ENCODE data around the gene TTC27.

The TTC27 gene

GRCh38 chr2:32758232-32758631 lies 130.4 kb downstream of the TTC27 start:
- DNase-seq: no peak

- no peak for DNase-seq
Measured at GRCh38 chr2:32760628-32761027, 132.8 kb downstream of the TTC27 start.

DNA sequence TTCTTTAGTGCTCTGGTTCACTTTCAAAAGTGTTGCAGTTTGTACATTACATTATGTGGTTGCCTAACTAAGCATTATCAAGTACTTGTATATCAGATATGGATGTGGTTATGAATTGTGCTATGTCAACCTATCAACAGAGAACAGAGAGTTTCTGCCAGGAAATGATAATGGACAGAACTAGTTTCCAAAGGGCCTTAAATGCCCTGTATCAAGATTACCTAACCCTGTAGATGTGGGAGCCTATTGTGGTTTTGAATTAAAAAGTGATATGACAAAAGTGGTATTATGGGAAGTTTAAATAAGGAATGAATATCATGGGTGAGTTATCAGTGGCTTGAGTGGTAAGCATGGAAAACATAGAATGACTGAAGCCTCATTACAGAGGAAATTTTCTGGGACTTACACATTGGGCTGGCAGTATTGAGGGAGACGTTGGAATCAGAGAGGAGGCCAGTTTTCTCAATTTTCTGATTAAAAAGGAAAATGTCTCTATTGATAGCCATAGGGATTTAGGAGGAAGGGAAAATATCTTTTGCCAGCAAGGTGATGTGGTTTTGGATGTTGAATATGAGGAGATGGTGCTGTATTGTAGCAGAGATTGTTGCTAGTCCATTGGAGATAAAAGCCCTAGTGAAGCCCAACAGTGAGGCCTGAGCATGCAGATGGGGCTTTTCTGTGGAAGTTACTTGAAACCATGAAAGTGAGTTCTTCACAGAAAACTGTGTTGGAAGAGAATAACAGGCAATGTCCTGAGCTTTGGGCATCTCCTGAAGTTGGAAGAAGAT lies 140.7 kb downstream of the TTC27 start:
- no peak for DNase-seq

DNA sequence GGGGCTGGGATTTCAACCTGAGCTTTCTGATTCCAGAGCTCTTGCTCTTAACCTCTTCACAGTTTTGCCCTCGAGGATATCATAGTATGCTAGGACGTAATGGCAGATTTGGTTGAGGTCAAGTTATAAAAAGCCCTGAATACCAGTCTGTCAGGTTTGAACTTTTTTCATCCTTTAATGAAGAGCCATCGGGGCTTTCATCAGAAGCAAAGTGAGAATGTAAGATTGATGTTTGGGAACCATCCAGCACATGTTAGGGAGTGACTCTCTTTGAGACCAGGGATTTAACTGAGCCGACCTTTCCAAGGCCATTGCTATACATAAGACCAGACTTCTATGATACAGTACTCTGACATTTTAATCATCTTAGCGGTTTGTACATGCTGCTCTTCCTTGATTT lies 142.5 kb downstream of the TTC27 start:
- no peak for DNase-seq

- DNase-seq: no peak
Measured at GRCh38 chr2:32772638-32773447, 145.0 kb downstream of the TTC27 start.

GRCh38 chr2:32773448-32773808 lies 145.6 kb downstream of the TTC27 start:
- no peak for DNase-seq

GRCh38 chr2:32775954-32776353 lies 148.1 kb downstream of the TTC27 start:
- no peak for DNase-seq

- DNase-seq: no peak
Measured at GRCh38 chr2:32777714-32778113, 149.9 kb downstream of the TTC27 start.

- no peak for DNase-seq
Measured at GRCh38 chr2:32780961-32781360, 153.1 kb downstream of the TTC27 start.

- no peak for DNase-seq
Measured at GRCh38 chr2:32783469-32783868, 155.6 kb downstream of the TTC27 start.

DNA sequence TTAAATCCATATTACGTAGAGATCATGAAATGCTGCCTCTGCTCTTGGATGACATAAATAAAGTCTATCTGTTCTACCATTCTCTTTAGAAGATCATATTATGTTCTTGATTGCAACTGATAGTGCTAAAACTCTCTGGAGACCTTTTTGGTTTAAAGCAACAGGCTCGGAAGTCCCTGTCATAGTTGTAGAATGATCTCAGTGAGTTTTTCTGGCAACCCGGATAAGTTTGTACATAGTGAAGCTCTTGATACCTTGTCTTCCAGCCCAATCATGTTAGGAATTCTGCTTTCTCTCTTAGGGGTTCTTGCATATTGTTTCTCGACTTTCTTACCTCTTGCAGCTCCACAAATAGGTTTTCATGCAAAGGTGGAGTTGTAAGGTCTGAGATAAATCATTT lies 156.1 kb downstream of the TTC27 start:
- no peak for DNase-seq

DNA sequence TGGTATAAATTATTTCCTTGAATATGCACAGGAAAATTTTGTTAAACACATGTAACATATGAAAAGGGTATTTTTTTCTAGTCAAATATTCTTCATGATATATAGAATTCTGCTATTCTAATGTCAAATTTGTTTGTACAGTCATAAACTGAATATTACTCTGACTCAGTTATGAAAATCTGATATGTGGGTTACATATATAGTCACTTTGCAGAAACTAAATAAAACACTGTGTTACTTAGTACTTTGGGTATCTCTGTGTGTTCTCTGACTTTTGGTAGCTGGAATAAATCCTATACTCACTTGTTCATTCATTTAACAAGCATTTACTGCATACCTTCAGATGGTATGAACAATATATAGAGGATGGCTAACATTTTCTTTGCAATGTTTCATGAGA lies 159.4 kb downstream of the TTC27 start:
- no peak for DNase-seq

GRCh38 chr2:32788114-32788513 lies 160.3 kb downstream of the TTC27 start:
- DNase-seq: no peak

GRCh38 chr2:32792416-32792815 lies 164.6 kb downstream of the TTC27 start:
- DNase-seq: no peak

DNA sequence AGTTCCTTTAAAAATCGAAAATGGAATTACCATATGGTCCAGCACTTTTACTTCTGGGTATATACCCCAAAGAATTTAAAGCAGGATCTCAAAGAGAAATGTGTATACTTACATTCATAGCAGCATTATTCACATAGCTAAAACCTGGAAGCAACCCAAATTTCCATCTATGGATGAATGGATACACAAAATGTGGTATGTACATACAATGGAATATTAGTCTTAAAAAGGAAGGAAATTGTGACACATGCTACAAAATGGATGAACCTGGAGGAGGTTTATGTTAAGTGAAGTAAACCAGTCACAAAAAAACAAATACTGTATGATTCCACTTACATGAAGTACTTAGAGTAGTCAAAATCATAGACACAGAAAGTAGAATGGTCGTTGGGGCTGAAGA lies 171.0 kb downstream of the TTC27 start:
- no peak for DNase-seq

DNA sequence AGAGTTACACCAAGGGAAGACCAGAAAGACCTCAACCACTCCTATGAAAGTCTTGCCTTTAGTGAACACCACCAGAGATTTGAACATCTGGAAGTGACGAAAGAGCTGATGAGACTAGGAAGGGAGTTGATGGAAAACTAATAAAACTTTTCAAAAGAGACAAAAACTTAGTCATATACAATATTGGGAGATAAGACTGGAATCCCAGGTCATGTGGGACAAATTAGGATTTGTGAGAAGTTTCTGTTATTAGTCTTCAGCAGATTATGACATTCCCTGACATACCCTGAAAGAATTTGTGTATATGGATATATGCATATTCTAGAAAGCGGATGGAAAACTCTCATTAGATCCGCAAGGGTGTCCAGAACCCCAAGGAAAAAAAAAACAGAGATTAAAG lies 173.9 kb downstream of the TTC27 start:
- DNase-seq: no peak

DNA sequence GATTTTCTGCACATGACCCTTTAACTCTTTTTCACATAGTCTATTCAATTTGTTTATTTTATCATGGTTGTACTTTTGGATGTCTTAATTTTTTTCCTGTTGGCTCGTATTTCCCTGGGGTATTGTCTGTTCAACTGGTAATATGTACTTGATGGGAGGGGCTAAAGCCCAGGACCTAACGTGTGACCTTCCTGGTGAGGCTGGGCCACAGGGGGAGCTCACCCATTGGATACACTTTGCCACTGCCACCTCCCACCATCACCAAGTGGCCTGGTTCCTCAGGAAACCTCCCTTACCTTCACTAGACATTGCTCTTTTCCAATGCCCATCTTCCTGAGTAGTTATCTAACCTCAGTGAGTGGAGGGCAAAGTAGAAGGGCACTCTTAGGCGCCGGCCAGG lies 175.0 kb downstream of the TTC27 start:
- DNase-seq: no peak

DNA sequence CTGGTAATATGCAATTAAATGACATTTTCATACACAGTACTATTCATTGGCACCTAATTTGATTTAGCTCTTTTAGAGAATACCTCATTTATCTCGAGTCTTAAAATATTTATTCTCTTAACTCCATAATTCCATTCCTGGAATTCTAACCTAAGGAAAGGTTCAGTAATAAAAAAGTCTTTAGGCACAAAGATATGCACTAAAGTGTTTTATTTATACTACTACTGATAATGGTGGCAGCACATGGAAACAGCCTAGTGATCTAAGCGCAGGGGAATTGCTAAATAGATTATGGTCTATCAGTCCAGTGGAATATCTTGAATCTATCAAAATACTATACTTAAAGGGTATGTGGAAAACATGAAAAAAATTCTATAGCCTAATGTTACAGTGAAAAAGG lies 176.4 kb downstream of the TTC27 start:
- DNase-seq: no peak

GRCh38 chr2:32805104-32806095 lies 177.6 kb downstream of the TTC27 start:
- DNase-seq: no peak

DNA sequence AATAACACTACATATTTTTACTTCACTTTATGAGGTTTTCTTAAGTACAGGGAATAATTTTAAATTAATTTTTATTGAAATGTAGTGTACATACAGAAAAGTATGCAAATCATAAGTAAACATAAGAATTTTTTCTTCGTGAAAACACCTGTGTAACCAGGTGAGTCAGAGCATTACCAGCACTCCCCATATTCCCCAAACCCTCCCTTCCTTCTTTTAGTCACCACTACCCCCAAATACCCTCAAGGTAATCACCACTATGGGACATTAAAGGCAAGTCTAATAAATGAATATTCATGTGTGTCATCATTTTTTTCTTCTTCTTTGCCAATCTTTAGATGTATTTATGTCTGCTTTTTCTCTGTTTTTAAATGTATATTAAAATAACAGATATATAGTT lies 179.0 kb downstream of the TTC27 start:
- DNase-seq: no peak

DNA sequence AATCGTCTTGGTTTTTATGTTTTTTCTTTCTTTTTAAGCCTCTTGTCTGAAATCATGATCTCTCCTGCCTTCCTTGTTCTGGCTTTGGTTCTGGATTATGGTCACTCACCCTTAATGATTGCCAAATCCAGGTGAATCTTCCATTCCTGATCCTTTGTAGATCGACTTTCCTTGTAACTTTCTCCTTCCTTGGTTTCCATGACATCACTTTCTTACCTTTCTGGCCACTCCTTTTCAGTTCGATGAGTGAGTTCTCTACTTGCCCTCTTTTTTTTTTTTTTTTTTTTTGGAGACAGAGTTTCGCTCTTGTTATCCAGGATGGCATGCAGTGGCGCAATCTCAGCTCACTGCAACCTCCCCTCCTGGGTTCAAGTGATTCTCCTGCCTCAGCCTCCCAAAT lies 179.8 kb downstream of the TTC27 start:
- no peak for DNase-seq

GRCh38 chr2:32810909-32811495 lies 183.2 kb downstream of the TTC27 start:
- DNase-seq: no peak

GRCh38 chr2:32811696-32812095 lies 183.8 kb downstream of the TTC27 start:
- no peak for DNase-seq

Data from activated naive CD4-positive, alpha-beta T cell treated with Interleukin-2 at 50 U/mL for 16 hours (primary cell).